ENCODE data around the gene MVK. TPM values are rescaled to one million over a fixed set of nuclear protein-coding genes. Genes with fewer than 3 reads are reported as not detected.

MVK gene
- total and polyA plus RNA-seq, 2 donors (not counting 1 experiment from before 2014, with no cell fraction given) = 18.8 to 22.1 TPM

GRCh38 chr12:109630107-109630506, 56.5 kb downstream of the MVK start:
- Histone ChIP-seq H4K20me1 (ENCODE audit: control insufficient read depth, extremely low read depth, insufficient read depth, low read length) (no peaks in the 10 kb centered on the region), H3K4me2 (ENCODE audit: extremely low read depth, insufficient read depth, low read length) (no peak overlapping the region), H3K36me3 (ENCODE audit: control insufficient read depth, insufficient read depth, low read length) (no peaks in the 10 kb centered on the region), H3K4me3 (replicated peaks in 1 of 4; ENCODE audit: control extremely low read depth in 1 of 4, insufficient read depth in 1 of 4, low read depth in 3 of 4, low read length in 4 of 4) (no peak overlapping the region), H3K27me3 (ENCODE audit: control insufficient read depth, insufficient read depth, low read length) (peaks cover 2% of the 10 kb centered on the region), H3K9ac (ENCODE audit: insufficient read depth, low read length) (no peak overlapping the region), H3K27ac (ENCODE audit: insufficient read depth, low read length) (no peak overlapping the region), H3K9me3 (ENCODE audit: control insufficient read depth, insufficient read depth, low read depth, low read length) (no peaks in the 10 kb centered on the region), H2AFZ (ENCODE audit: low read length) (no peak overlapping the region), H3K79me2 (ENCODE audit: control insufficient read depth, insufficient read depth, low read length) (no peaks in the 10 kb centered on the region), H3K4me1 (ENCODE audit: control insufficient read depth, extremely low read depth, insufficient read depth, low read length) (no peaks in the 10 kb centered on the region)
- TF ChIP-seq EZH2 (IDR thresholded peaks at IDR 0.05; ENCODE audit: low read length, missing control alignments) (no peak), CTCF (conservative IDR thresholded peaks at IDR 0.05 in 1 of 2, IDR thresholded peaks at IDR 0.05 in 1 of 2; ENCODE audit: low read depth in 1 of 2, low read length in 2 of 2) (no peak)
- DNase-seq (ENCODE audit: low read depth in 2 of 2) = no peak

GRCh38 chr12:109630815-109631214, 57.2 kb downstream of the MVK start:
- H3K27me3 ChIP-seq (ENCODE audit: control insufficient read depth, insufficient read depth, low read length) = peaks cover 2% of the 10 kb centered on the region
- H3K4me1 ChIP-seq (ENCODE audit: control insufficient read depth, extremely low read depth, insufficient read depth, low read length) = no peaks in the 10 kb centered on the region
- H3K27ac ChIP-seq (ENCODE audit: insufficient read depth, low read length) = no peak overlapping the region
- no peaks in the 10 kb centered on the region for H3K9me3 ChIP-seq (ENCODE audit: control insufficient read depth, insufficient read depth, low read depth, low read length)
- TF ChIP-seq CTCF (conservative IDR thresholded peaks at IDR 0.05 in 1 of 2, IDR thresholded peaks at IDR 0.05 in 1 of 2; ENCODE audit: low read depth in 1 of 2, low read length in 2 of 2) (no peak), EZH2 (IDR thresholded peaks at IDR 0.05; ENCODE audit: low read length, missing control alignments) (no peak)
- H2AFZ ChIP-seq (ENCODE audit: low read length) = no peak overlapping the region
- H3K4me2 ChIP-seq (ENCODE audit: extremely low read depth, insufficient read depth, low read length) = no peak overlapping the region
- no peaks in the 10 kb centered on the region for H3K36me3 ChIP-seq (ENCODE audit: control insufficient read depth, insufficient read depth, low read length)
- no peaks in the 10 kb centered on the region for H4K20me1 ChIP-seq (ENCODE audit: control insufficient read depth, extremely low read depth, insufficient read depth, low read length)
- no peak overlapping the region for H3K4me3 ChIP-seq (replicated peaks in 1 of 4; ENCODE audit: control extremely low read depth in 1 of 4, insufficient read depth in 1 of 4, low read depth in 3 of 4, low read length in 4 of 4)
- H3K79me2 ChIP-seq (ENCODE audit: control insufficient read depth, insufficient read depth, low read length) = no peaks in the 10 kb centered on the region
- H3K9ac ChIP-seq (ENCODE audit: insufficient read depth, low read length) = no peak overlapping the region
- no peak for DNase-seq (ENCODE audit: low read depth in 2 of 2)

- H2AFZ ChIP-seq (ENCODE audit: low read length) = no peak overlapping the region
- H3K27me3 ChIP-seq (ENCODE audit: control insufficient read depth, insufficient read depth, low read length) = peaks cover 2% of the 10 kb centered on the region
- H3K79me2 ChIP-seq (ENCODE audit: control insufficient read depth, insufficient read depth, low read length) = no peaks in the 10 kb centered on the region
- H3K36me3 ChIP-seq (ENCODE audit: control insufficient read depth, insufficient read depth, low read length) = no peaks in the 10 kb centered on the region
- H3K9me3 ChIP-seq (ENCODE audit: control insufficient read depth, insufficient read depth, low read depth, low read length) = no peaks in the 10 kb centered on the region
- H4K20me1 ChIP-seq (ENCODE audit: control insufficient read depth, extremely low read depth, insufficient read depth, low read length) = no peaks in the 10 kb centered on the region
- TF ChIP-seq CTCF (conservative IDR thresholded peaks at IDR 0.05 in 1 of 2, IDR thresholded peaks at IDR 0.05 in 1 of 2; ENCODE audit: low read depth in 1 of 2, low read length in 2 of 2) (no peak), EZH2 (IDR thresholded peaks at IDR 0.05; ENCODE audit: low read length, missing control alignments) (no peak)
- no peaks in the 10 kb centered on the region for H3K4me1 ChIP-seq (ENCODE audit: control insufficient read depth, extremely low read depth, insufficient read depth, low read length)
- H3K27ac ChIP-seq (ENCODE audit: insufficient read depth, low read length) = no peak overlapping the region
- H3K9ac ChIP-seq (ENCODE audit: insufficient read depth, low read length) = no peak overlapping the region
- H3K4me3 ChIP-seq (replicated peaks in 1 of 4; ENCODE audit: control extremely low read depth in 1 of 4, insufficient read depth in 1 of 4, low read depth in 3 of 4, low read length in 4 of 4) = no peak overlapping the region
- DNase-seq (ENCODE audit: low read depth in 2 of 2) = no peak
- no peak overlapping the region for H3K4me2 ChIP-seq (ENCODE audit: extremely low read depth, insufficient read depth, low read length)
Measured at GRCh38 chr12:109631302-109631701, 57.7 kb downstream of the MVK start.

Measured in fibroblast of lung (primary cell).